Measurements from ENCODE around the gene LUC7L3.

GRCh38 chr17:50679008-50679544, 40.3 kb upstream of the LUC7L3 start:
- TF ChIP-seq CTCF (IDR thresholded peaks at IDR 0.05), result no peak
- no peak for TF ChIP-seq EP300 (IDR thresholded peaks at IDR 0.05; ENCODE audit: low read depth)
